PC-3 (cell line): Measurements from ENCODE around the gene CRYGC. TPM values are rescaled to one million over a fixed set of nuclear protein-coding genes. Genes with fewer than 3 reads are reported as not detected.

Source experiments
- ATAC-seq: fragments of 200-7000 bp; cut with Tn5 transposase; 2 replicates; pipeline ENCODE4 v1.9.1; 2020; ENCODE audit warnings: mild to moderate bottlenecking, moderate library complexity
- BruUV-seq: library from RNA; stranded (reverse); fragments of 400-500 nt; replicated peaks from 2 replicates; lab custom pipeline; 2021; lab: Mats Ljungman, UMichigan
- CTCF ChIA-PET: fragments of 300-600 bp; sonication (Branson Sonifier 250); formaldehyde crosslinking; loops from one replicate; lab custom pipeline; 2022; ENCODE audit warnings: antibody characterized with exemption; lab: Charles Lee
- POLR2A ChIA-PET: fragments of 300-600 bp; sonication (Branson Sonifier 250); formaldehyde crosslinking; loops from one replicate; lab custom pipeline; 2022; ENCODE audit warnings: antibody characterized with exemption; ENCODE audit not compliant: unreplicated experiment; lab: Charles Lee
- DNase-seq: peaks from one replicate; pipeline ENCODE4 v3.0.0-alpha.2; 2015
- H2AFZ ChIP-seq: fragments of 300-600 bp; sonication (generic); 2 replicates; pipeline ENCODE4 v1.6.0; 2016; ENCODE audit warnings: antibody characterized with exemption, low read length
- H3F3A ChIP-seq: fragments of 300-600 bp; sonication (generic); one replicate; pipeline ENCODE4 v1.6.0; 2017; ENCODE audit warnings: antibody characterized with exemption, low read length, control low read depth, mild to moderate bottlenecking; ENCODE audit not compliant: unreplicated experiment
- H3K27ac ChIP-seq: fragments of 300-600 bp; sonication (generic); 2 replicates; pipeline ENCODE4 v1.5.1; 2016; ENCODE audit warnings: mild to moderate bottlenecking, low read length
- H3K27me3 ChIP-seq: fragments of 300-600 bp; sonication (generic); 2 replicates; pipeline ENCODE4 v1.6.1; 2016; ENCODE audit warnings: low read length, mixed read lengths
- H3K36me3 ChIP-seq: fragments of 300-600 bp; sonication (generic); 2 replicates; pipeline ENCODE4 v1.6.1; 2016; ENCODE audit warnings: low read depth, mixed run types, low read length, mixed read lengths
- H3K4me1 ChIP-seq: fragments of 300-600 bp; sonication (generic); 2 replicates; pipeline ENCODE4 v1.5.1; 2016; ENCODE audit warnings: low read length; ENCODE audit not compliant: insufficient read depth
- H3K4me2 ChIP-seq: fragments of 300-600 bp; sonication (generic); 2 replicates; pipeline ENCODE4 v1.6.0; 2016; ENCODE audit warnings: low read length
- H3K4me3 ChIP-seq: fragments of 300-600 bp; sonication (generic); 2 replicates; pipeline ENCODE4 v1.5.1; 2016; ENCODE audit warnings: mild to moderate bottlenecking, low read length, mixed read lengths
- H3K79me2 ChIP-seq: fragments of 300-600 bp; sonication (generic); 2 replicates; pipeline ENCODE4 v1.6.1; 2017; ENCODE audit warnings: low read length, mixed read lengths
- H3K9ac ChIP-seq: fragments of 300-600 bp; sonication (generic); 2 replicates; pipeline ENCODE4 v1.6.0; 2016; ENCODE audit warnings: mild to moderate bottlenecking, low read length
- H3K9me2 ChIP-seq: fragments of 300-600 bp; sonication (generic); replicated peaks from 2 replicates; pipeline ENCODE4 v1.6.1; 2016; ENCODE audit warnings: mixed run types, low read length, mixed read lengths
- H3K9me3 ChIP-seq: fragments of 300-600 bp; sonication (generic); 2 replicates; pipeline ENCODE4 v1.6.1; 2016; ENCODE audit warnings: low read length, mixed read lengths
- H4K20me1 ChIP-seq: fragments of 300-600 bp; sonication (generic); 2 replicates; pipeline ENCODE4 v1.6.1; 2016; ENCODE audit warnings: low read length, mixed read lengths
- CTCF ChIP-seq: fragments of 300-600 bp; sonication (generic); conservative IDR thresholded peaks from 2 replicates; pipeline ENCODE4 v1.5.1; 2017; ENCODE audit warnings: antibody characterized with exemption, low read depth, mild to moderate bottlenecking, low read length
- EZH2 ChIP-seq: fragments of 300-600 bp; sonication (generic); IDR thresholded peaks from one replicate; pipeline ENCODE4 v1.6.1; 2017; ENCODE audit warnings: antibody characterized with exemption, mild to moderate bottlenecking, low read length; ENCODE audit not compliant: unreplicated experiment
- EZH2phosphoT487 ChIP-seq: fragments of 300-600 bp; sonication (generic); IDR thresholded peaks from 2 replicates; pipeline ENCODE4 v1.6.1; 2018; ENCODE audit warnings: mild to moderate bottlenecking, antibody characterized with exemption, low read length, borderline replicate concordance
- intact Hi-C: fragments of 100-400 bp; cut with micrococcal nuclease; formaldehyde crosslinking; loops from 2 replicates; pipeline ENCODE4 v1.9.0; 2023
- total RNA-seq: library from RNA; depleted of rRNA; stranded (reverse); fragments of >200 nt; gene quantifications from 2 replicates; pipeline ENCODE4 v1.2.3, GENCODE V29; 2014

Gene CRYGC
- total RNA-seq, 1 experiment from 2014 or later = not detected

GRCh38 chr2:208136716-208137094 lies 7.1 kb upstream of the CRYGC start:
- Histone ChIP-seq H3K9me2 (no peaks in the 10 kb centered on the region), H3K4me3 (no peak overlapping the region), H4K20me1 (no peaks in the 10 kb centered on the region), H3K36me3 (no peaks in the 10 kb centered on the region), H3K4me2 (no peak overlapping the region), H3K27ac (no peak overlapping the region), H3F3A (no peaks in the 10 kb centered on the region), H2AFZ (no peak overlapping the region), H3K9ac (no peak overlapping the region), H3K4me1 (peaks cover 13% of the 10 kb centered on the region), H3K27me3 (no peaks in the 10 kb centered on the region), H3K79me2 (no peaks in the 10 kb centered on the region), H3K9me3 (no peaks in the 10 kb centered on the region)
- POLR2A ChIA-PET = no interaction called here
- no peak for DNase-seq
- ATAC-seq = no peak
- intact Hi-C loops = no loop called here
- CTCF ChIA-PET = no interaction called here
- TF ChIP-seq EZH2phosphoT487 (no peak), EZH2 (no peak), CTCF (no peak)
- BruUV-seq = no TSS peak

GRCh38 chr2:208135794-208136715 lies 6.4 kb upstream of the CRYGC start:
- H3K9me2 ChIP-seq = no peaks in the 10 kb centered on the region
- H3K4me2 ChIP-seq = no peak overlapping the region
- H4K20me1 ChIP-seq = no peaks in the 10 kb centered on the region
- no peak overlapping the region for H2AFZ ChIP-seq
- no peak overlapping the region for H3K9ac ChIP-seq
- no peaks in the 10 kb centered on the region for H3K27me3 ChIP-seq
- no peaks in the 10 kb centered on the region for H3K79me2 ChIP-seq
- CTCF ChIA-PET = no interaction called here
- intact Hi-C loops = no loop called here
- DNase-seq = no peak
- peaks cover 14% of the 10 kb centered on the region for H3K4me1 ChIP-seq
- H3K36me3 ChIP-seq = no peaks in the 10 kb centered on the region
- H3F3A ChIP-seq = no peaks in the 10 kb centered on the region
- POLR2A ChIA-PET = no interaction called here
- no peak for ATAC-seq
- H3K9me3 ChIP-seq = no peaks in the 10 kb centered on the region
- no peak overlapping the region for H3K4me3 ChIP-seq
- TF ChIP-seq EZH2 (no peak), CTCF (no peak), EZH2phosphoT487 (no peak)
- BruUV-seq = no TSS peak
- no peak overlapping the region for H3K27ac ChIP-seq
